ENCODE results near the gene SDCCAG8. TPM values are rescaled to one million over a fixed set of nuclear protein-coding genes. Genes with fewer than 3 reads are reported as not detected.

The SDCCAG8 gene
- total and polyA plus RNA-seq, 2 experiments from 2014 or later: 28.0 to 66.7 TPM

DNA sequence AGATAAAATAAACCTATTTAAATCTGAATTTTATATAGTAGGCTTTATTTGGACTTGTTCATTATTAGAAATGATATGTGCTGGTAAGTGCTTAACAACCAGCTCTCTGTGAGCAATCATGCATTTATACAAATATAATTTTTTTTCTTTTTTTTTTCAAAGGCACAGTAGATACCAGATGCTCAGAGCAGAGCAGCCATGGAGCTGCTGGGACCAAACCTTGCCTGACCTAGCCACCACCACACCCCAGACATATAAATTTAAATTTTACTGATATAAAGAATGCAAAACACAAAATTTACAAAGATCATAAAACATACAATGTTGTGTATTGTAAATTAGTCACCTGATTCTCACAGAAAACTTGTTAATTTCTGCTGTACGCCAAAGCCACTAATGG, 290.6 kb downstream of the SDCCAG8 start:
- H3K27me3 ChIP-seq (ENCODE audit: insufficient read depth): no peaks in the 10 kb centered on the region
- ATAC-seq: no peak
- no peak overlapping the region for H3K4me3 Mint-ChIP-seq
- no peaks in the 10 kb centered on the region for H4K20me1 ChIP-seq (replicated peaks; ENCODE audit: insufficient read depth)
- H3K4me1 Mint-ChIP-seq: peaks cover 9% of the 10 kb centered on the region; the same call in 2 of the 3 replicates
- H3K36me3 ChIP-seq (ENCODE audit: insufficient read depth): no peaks in the 10 kb centered on the region
- peaks cover 2% of the 10 kb centered on the region for H3K27me3 Mint-ChIP-seq (ENCODE audit: insufficient read depth, low read depth, poor library complexity)
- H3K27ac ChIP-seq (ENCODE audit: low read depth): no peak overlapping the region
- H3K27ac Mint-ChIP-seq: no peak overlapping the region
- DNase-seq (ENCODE audit: low spot score): no peak
- no peaks in the 10 kb centered on the region for H3K4me1 ChIP-seq (ENCODE audit: insufficient read depth)
- H3K79me2 ChIP-seq (replicated peaks; ENCODE audit: insufficient read depth): no peaks in the 10 kb centered on the region
- no peaks in the 10 kb centered on the region for H3F3A ChIP-seq (replicated peaks; ENCODE audit: low read depth)
- H3K4me3 ChIP-seq: no peak overlapping the region
- no peaks in the 10 kb centered on the region for H3K9me3 Mint-ChIP-seq
- H3K36me3 Mint-ChIP-seq (ENCODE audit: low read depth): peaks cover 6% of the 10 kb centered on the region; the same call in 2 of the 3 replicates
- H3K9me2 ChIP-seq (ENCODE audit: insufficient read depth): no peaks in the 10 kb centered on the region
- no peak overlapping the region for H2AFZ ChIP-seq
- no peak overlapping the region for H3K4me2 ChIP-seq
- no peak for TF ChIP-seq EZH2phosphoT487 (IDR thresholded peaks at IDR 0.05; ENCODE audit: unreplicated experiment)
- no peak for TF ChIP-seq ZNF331 (CRISPR knock-in tag; IDR thresholded peaks at IDR 0.05; ENCODE audit: low read depth)
- TF ChIP-seq EZH2 (IDR thresholded peaks at IDR 0.05; ENCODE audit: low read depth, unreplicated experiment): no peak
- TF ChIP-seq STAT1 (IDR thresholded peaks at IDR 0.05; ENCODE audit: unreplicated experiment): no peak
- no peak for TF ChIP-seq ZNF114 (CRISPR knock-in tag; IDR thresholded peaks at IDR 0.05)
- TF ChIP-seq, protein P1, sequence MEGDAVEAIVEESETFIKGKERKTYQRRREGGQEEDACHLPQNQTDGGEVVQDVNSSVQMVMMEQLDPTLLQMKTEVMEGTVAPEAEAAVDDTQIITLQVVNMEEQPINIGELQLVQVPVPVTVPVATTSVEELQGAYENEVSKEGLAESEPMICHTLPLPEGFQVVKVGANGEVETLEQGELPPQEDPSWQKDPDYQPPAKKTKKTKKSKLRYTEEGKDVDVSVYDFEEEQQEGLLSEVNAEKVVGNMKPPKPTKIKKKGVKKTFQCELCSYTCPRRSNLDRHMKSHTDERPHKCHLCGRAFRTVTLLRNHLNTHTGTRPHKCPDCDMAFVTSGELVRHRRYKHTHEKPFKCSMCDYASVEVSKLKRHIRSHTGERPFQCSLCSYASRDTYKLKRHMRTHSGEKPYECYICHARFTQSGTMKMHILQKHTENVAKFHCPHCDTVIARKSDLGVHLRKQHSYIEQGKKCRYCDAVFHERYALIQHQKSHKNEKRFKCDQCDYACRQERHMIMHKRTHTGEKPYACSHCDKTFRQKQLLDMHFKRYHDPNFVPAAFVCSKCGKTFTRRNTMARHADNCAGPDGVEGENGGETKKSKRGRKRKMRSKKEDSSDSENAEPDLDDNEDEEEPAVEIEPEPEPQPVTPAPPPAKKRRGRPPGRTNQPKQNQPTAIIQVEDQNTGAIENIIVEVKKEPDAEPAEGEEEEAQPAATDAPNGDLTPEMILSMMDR (conservative IDR thresholded peaks at IDR 0.05; ENCODE audit: low read depth in 2 of 2): no peak
- no peak for TF ChIP-seq CREB1 (CRISPR knock-in tag; IDR thresholded peaks at IDR 0.05; ENCODE audit: low read depth)

- H4K20me1 ChIP-seq (replicated peaks; ENCODE audit: insufficient read depth): no peaks in the 10 kb centered on the region
- H2AFZ ChIP-seq: no peak overlapping the region
- Mint-ChIP-seq H3K9me3 (no peaks in the 10 kb centered on the region), H3K27me3 (ENCODE audit: insufficient read depth, low read depth, poor library complexity) (peaks cover 2% of the 10 kb centered on the region), H3K36me3 (ENCODE audit: low read depth) (peaks cover 6% of the 10 kb centered on the region; the same call in 2 of the 3 replicates), H3K4me3 (no peak overlapping the region), H3K4me1 (peaks cover 7% of the 10 kb centered on the region; the same call in 2 of the 3 replicates), H3K27ac (no peak overlapping the region)
- DNase-seq (ENCODE audit: low spot score) (no peak), ATAC-seq (no peak)
- H3K4me1 ChIP-seq (ENCODE audit: insufficient read depth): no peaks in the 10 kb centered on the region
- H3K27ac ChIP-seq (ENCODE audit: low read depth): no peak overlapping the region
- no peak overlapping the region for H3K4me3 ChIP-seq
- H3K4me2 ChIP-seq: no peak overlapping the region
- no peaks in the 10 kb centered on the region for H3K9me2 ChIP-seq (ENCODE audit: insufficient read depth)
- no peaks in the 10 kb centered on the region for H3K27me3 ChIP-seq (ENCODE audit: insufficient read depth)
- H3F3A ChIP-seq (replicated peaks; ENCODE audit: low read depth): no peaks in the 10 kb centered on the region
- H3K79me2 ChIP-seq (replicated peaks; ENCODE audit: insufficient read depth): no peaks in the 10 kb centered on the region
- no peaks in the 10 kb centered on the region for H3K36me3 ChIP-seq (ENCODE audit: insufficient read depth)
- TF ChIP-seq EZH2 (IDR thresholded peaks at IDR 0.05; ENCODE audit: low read depth, unreplicated experiment): no peak
- TF ChIP-seq NANOG (IDR thresholded peaks at IDR 0.05; ENCODE audit: borderline replicate concordance): no peak
- no peak for TF ChIP-seq ZNF331 (CRISPR knock-in tag; IDR thresholded peaks at IDR 0.05; ENCODE audit: low read depth)
- TF ChIP-seq ZNF114 (CRISPR knock-in tag; IDR thresholded peaks at IDR 0.05): no peak
- TF ChIP-seq, protein P2, sequence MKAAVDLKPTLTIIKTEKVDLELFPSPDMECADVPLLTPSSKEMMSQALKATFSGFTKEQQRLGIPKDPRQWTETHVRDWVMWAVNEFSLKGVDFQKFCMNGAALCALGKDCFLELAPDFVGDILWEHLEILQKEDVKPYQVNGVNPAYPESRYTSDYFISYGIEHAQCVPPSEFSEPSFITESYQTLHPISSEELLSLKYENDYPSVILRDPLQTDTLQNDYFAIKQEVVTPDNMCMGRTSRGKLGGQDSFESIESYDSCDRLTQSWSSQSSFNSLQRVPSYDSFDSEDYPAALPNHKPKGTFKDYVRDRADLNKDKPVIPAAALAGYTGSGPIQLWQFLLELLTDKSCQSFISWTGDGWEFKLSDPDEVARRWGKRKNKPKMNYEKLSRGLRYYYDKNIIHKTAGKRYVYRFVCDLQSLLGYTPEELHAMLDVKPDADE (IDR thresholded peaks at IDR 0.05): no peak
- TF ChIP-seq, protein P3, sequence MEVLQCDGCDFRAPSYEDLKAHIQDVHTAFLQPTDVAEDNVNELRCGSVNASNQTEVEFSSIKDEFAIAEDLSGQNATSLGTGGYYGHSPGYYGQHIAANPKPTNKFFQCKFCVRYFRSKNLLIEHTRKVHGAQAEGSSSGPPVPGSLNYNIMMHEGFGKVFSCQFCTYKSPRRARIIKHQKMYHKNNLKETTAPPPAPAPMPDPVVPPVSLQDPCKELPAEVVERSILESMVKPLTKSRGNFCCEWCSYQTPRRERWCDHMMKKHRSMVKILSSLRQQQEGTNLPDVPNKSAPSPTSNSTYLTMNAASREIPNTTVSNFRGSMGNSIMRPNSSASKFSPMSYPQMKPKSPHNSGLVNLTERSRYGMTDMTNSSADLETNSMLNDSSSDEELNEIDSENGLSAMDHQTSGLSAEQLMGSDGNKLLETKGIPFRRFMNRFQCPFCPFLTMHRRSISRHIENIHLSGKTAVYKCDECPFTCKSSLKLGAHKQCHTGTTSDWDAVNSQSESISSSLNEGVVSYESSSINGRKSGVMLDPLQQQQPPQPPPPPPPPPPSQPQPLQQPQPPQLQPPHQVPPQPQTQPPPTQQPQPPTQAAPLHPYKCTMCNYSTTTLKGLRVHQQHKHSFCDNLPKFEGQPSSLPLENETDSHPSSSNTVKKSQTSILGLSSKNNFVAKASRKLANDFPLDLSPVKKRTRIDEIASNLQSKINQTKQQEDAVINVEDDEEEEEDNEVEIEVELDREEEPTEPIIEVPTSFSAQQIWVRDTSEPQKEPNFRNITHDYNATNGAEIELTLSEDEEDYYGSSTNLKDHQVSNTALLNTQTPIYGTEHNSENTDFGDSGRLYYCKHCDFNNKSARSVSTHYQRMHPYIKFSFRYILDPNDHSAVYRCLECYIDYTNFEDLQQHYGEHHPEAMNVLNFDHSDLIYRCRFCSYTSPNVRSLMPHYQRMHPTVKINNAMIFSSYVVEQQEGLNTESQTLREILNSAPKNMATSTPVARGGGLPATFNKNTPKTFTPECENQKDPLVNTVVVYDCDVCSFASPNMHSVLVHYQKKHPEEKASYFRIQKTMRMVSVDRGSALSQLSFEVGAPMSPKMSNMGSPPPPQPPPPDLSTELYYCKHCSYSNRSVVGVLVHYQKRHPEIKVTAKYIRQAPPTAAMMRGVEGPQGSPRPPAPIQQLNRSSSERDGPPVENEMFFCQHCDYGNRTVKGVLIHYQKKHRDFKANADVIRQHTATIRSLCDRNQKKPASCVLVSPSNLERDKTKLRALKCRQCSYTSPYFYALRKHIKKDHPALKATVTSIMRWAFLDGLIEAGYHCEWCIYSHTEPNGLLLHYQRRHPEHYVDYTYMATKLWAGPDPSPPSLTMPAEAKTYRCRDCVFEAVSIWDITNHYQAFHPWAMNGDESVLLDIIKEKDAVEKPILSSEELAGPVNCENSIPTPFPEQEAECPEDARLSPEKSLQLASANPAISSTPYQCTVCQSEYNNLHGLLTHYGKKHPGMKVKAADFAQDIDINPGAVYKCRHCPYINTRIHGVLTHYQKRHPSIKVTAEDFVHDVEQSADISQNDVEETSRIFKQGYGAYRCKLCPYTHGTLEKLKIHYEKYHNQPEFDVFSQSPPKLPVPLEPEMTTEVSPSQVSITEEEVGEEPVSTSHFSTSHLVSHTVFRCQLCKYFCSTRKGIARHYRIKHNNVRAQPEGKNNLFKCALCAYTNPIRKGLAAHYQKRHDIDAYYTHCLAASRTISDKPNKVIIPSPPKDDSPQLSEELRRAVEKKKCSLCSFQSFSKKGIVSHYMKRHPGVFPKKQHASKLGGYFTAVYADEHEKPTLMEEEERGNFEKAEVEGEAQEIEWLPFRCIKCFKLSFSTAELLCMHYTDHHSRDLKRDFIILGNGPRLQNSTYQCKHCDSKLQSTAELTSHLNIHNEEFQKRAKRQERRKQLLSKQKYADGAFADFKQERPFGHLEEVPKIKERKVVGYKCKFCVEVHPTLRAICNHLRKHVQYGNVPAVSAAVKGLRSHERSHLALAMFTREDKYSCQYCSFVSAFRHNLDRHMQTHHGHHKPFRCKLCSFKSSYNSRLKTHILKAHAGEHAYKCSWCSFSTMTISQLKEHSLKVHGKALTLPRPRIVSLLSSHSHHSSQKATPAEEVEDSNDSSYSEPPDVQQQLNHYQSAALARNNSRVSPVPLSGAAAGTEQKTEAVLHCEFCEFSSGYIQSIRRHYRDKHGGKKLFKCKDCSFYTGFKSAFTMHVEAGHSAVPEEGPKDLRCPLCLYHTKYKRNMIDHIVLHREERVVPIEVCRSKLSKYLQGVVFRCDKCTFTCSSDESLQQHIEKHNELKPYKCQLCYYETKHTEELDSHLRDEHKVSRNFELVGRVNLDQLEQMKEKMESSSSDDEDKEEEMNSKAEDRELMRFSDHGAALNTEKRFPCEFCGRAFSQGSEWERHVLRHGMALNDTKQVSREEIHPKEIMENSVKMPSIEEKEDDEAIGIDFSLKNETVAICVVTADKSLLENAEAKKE (CRISPR knock-in tag; IDR thresholded peaks at IDR 0.05): no peak
- no peak for TF ChIP-seq JUNB (IDR thresholded peaks at IDR 0.05; ENCODE audit: unreplicated experiment)
- no peak for TF ChIP-seq STAT1 (IDR thresholded peaks at IDR 0.05; ENCODE audit: unreplicated experiment)
Observed at GRCh38 chr1:243547891-243548290, 292.1 kb downstream of the SDCCAG8 start.

Measured in GM23338 (cell line).